ENCODE results near the gene CBX8. TPM values are rescaled to one million over a fixed set of nuclear protein-coding genes. Genes with fewer than 3 reads are reported as not detected.
A peak's percentile ranks its signal among the peaks of the same experiment; 100 is the strongest.

Gene CBX8
- polyA plus RNA-seq, 1 experiment: 0.32 TPM

DNA sequence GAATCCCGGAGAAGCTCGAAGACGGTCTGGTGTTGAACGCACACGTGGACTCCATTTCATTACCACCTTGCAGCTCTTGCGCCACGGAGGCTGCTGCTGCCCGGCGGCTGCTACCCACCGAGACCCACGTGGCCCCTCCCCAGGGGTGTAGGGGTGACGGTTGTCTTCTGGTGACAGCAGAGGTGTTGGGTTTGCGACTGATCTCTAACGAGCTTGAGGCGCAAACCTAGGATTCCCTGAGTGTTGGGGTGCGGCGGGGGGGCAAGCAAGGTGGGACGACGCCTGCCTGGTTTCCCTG, 44.1 kb upstream of the CBX8 start:
- Histone ChIP-seq H3K36me3 (ENCODE audit: control insufficient read depth, insufficient read depth, low read length) (peaks cover 2% of the 10 kb centered on the region; the same call in 1 of the 2 replicates), H3K4me3 (ENCODE audit: low read depth, low read length) (no peak overlapping the region), H3K27me3 (ENCODE audit: control insufficient read depth, insufficient read depth, low read length) (peaks cover 25% of the 10 kb centered on the region)
- no peak for DNase-seq (ENCODE audit: low read depth)
- TF ChIP-seq, protein P1, sequence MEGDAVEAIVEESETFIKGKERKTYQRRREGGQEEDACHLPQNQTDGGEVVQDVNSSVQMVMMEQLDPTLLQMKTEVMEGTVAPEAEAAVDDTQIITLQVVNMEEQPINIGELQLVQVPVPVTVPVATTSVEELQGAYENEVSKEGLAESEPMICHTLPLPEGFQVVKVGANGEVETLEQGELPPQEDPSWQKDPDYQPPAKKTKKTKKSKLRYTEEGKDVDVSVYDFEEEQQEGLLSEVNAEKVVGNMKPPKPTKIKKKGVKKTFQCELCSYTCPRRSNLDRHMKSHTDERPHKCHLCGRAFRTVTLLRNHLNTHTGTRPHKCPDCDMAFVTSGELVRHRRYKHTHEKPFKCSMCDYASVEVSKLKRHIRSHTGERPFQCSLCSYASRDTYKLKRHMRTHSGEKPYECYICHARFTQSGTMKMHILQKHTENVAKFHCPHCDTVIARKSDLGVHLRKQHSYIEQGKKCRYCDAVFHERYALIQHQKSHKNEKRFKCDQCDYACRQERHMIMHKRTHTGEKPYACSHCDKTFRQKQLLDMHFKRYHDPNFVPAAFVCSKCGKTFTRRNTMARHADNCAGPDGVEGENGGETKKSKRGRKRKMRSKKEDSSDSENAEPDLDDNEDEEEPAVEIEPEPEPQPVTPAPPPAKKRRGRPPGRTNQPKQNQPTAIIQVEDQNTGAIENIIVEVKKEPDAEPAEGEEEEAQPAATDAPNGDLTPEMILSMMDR (IDR thresholded peaks at IDR 0.05; ENCODE audit: insufficient read depth, low read depth, low read length): no peak
- POLR2A ChIA-PET: no interaction called here
- CTCF ChIA-PET: interaction anchor here (0.8 to 5.6 kb wide), 20 partner anchors 14 to 167 kb away, joined by 3 to 26 read pairs (median 4); partner anchors contain the start of gene CBX8

DNA sequence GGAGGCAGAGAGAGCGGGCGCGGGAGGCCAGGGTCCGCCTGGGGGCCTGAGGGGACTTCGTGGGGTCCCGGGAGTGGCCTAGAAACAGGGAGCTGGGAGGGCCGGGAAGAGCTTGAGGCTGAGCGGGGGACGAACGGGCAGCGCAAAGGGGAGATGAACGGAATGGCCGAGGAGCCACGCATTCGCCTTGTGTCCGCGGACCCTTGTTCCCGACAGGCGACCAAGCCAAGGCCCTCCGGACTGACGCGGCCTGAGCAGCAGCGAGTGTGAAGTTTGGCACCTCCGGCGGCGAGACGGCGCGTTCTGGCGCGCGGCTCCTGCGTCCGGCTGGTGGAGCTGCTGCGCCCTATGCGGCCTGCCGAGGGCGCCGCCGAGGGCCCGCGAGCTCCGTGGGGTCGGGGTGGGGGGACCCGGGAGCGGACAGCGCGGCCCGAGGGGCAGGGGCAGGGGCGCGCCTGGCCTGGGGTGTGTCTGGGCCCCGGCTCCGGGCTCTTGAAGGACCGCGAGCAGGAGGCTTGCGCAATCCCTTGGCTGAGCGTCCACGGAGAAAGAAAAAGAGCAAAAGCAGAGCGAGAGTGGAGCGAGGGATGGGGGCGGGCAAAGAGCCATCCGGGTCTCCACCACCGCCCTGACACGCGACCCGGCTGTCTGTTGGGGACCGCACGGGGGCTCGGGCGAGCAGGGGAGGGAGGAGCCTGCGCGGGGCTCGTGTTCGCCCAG, 43.6 kb upstream of the CBX8 start:
- TF ChIP-seq, protein P1 (IDR thresholded peaks at IDR 0.05; ENCODE audit: insufficient read depth, low read depth, low read length): no peak
- ChIA-PET CTCF (interaction anchor here (0.6 to 5.6 kb wide), 28 partner anchors 15 to 1540 kb away, joined by 3 to 26 read pairs (median 3); partner anchors contain the start of gene CBX8), POLR2A (no interaction called here)
- peaks cover 5% of the 10 kb centered on the region for H3K36me3 ChIP-seq (ENCODE audit: control insufficient read depth, insufficient read depth, low read length)
- H3K27me3 ChIP-seq (ENCODE audit: control insufficient read depth, insufficient read depth, low read length): peaks cover 25% of the 10 kb centered on the region
- H3K4me3 ChIP-seq (ENCODE audit: low read depth, low read length): peak overlapping the region; percentile 57
- DNase-seq (ENCODE audit: low read depth): no peak

DNA sequence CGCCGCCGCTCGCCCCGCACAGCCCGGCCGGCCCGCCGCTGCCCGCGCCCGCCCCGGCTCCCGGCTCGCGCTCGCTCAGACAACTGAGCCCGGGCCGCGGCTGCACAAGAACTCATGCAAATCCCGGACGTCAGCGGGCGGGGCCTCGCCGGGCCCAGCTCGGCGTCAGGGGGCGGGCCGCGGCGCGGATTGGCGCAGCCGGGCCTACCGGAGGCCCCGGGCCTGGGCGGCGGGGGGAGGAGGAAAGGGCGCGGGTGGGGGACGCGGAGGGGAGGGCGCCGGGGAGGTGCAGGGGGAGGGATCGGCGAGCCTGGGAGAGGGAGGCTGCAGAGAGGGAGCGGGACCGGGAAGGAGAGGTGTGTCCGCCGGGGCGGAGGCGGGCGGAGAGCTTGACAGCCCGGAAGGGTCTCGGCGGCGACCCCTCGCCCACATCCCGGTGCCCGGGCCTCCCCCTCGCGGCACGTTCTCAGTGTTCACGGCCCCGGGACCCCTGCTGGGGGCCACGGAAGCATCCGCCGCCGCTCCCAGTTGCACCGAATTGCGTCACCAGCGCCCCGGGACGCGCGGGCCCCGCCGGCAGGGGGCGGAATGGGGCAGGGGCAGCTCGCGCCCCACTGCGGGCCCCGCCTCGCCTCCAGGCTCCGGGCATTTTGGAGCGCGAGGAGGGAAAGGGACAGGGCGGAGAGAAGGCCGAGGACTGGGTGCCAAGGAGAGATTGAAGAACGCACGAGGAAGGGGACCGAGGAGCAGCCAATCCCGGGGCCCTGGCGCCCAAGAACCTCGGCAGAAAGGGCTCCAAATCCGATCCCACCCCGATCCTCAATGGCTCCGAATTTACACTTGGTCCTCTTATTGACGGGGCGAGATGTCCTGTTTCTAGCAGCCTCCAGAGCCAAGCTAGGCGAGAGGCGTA, 42.7 kb upstream of the CBX8 start, which contains the start of gene CBX4:
Gene CBX4, minus strand, starts transcription at position 85 of the 913 bp plus-strand sequence. CDS start 189 bp downstream, outside the sequence.
- CTCF ChIA-PET: interaction anchor here (0.6 to 5.6 kb wide), 32 partner anchors 8 to 1541 kb away, joined by 3 to 26 read pairs (median 3); partner anchors contain the start of gene CBX8
- POLR2A ChIA-PET: interaction anchor here (0.6 to 1.6 kb wide), 3 partner anchors 16 to 46 kb away, joined by 3 to 9 read pairs (median 5); partner anchors contain the start of gene CBX8
- TF ChIP-seq, protein P1 (IDR thresholded peaks at IDR 0.05; ENCODE audit: insufficient read depth, low read depth, low read length): peak; percentile 53
- peak within 1 kb of the TSS; percentile 65 for H3K4me3 ChIP-seq (ENCODE audit: low read depth, low read length)
- DNase-seq (ENCODE audit: low read depth): peak; percentile 48
- peaks cover 25% of the 10 kb centered on the region for H3K27me3 ChIP-seq (ENCODE audit: control insufficient read depth, insufficient read depth, low read length)
- peaks cover 12% of the 10 kb centered on the region for H3K36me3 ChIP-seq (ENCODE audit: control insufficient read depth, insufficient read depth, low read length)

DNA sequence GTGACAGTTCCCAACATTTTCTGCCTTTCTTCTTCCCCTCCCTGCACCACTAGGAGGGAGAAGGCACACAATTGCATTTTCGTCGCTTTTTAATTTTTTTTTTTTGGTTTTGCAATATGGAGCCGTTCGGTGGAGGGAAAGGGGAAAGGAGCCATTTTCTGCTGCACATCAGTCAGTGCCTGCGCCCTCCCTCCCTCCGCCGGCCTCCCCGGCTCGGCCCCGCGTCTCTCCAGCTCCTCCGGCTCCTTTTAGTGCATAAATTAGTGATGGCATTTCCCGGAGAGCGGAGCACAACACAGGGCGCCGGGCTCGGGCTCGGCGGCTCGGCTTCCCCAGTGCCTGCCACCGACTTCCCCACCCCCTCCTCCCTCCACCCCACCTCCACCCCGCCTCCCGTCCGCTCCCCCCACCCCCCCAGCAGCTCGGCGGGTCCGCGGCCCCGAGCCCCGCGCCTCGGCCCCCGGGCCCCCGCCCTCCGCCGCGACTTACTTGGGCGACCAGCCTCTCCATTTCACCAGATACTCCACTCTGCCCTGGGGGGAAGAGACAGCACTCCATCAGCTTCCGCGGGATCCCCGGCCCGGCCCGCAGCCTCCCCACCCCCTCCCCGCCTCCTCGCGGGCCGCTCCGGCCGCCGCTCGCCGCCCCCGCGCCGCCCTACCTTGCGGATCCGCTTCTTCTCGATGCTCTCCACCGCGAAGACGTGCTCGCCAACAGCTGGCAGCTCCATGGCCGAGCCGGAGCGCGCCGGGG, 41.8 kb upstream of the CBX8 start:
- peaks cover 18% of the 10 kb centered on the region for H3K36me3 ChIP-seq (ENCODE audit: control insufficient read depth, insufficient read depth, low read length)
- H3K4me3 ChIP-seq (ENCODE audit: low read depth, low read length): peak overlapping the region; percentile 65
- ChIA-PET CTCF (interaction anchor here (0.8 to 3.9 kb wide), 19 partner anchors 9 to 170 kb away, joined by 3 to 26 read pairs (median 4); partner anchors contain the start of gene CBX8), POLR2A (interaction anchor here (0.6 to 1.6 kb wide), 2 partner anchors 42 to 45 kb away, joined by 3 to 9 read pairs; partner anchors contain the start of gene CBX8)
- H3K27me3 ChIP-seq (ENCODE audit: control insufficient read depth, insufficient read depth, low read length): peaks cover 25% of the 10 kb centered on the region
- TF ChIP-seq, protein P1 (IDR thresholded peaks at IDR 0.05; ENCODE audit: insufficient read depth, low read depth, low read length): peak; percentile 14; the same call in 1 of the 2 replicates
- no peak for DNase-seq (ENCODE audit: low read depth)
